ENCODE data around the gene CELF6.
A peak's percentile ranks its signal among the peaks of the same experiment; 100 is the strongest.

The CELF6 gene

GRCh38 chr15:72319360-72319984 lies 485 bp downstream of the CELF6 start:
- no peak for TF ChIP-seq CTCF (IDR thresholded peaks at IDR 0.05; ENCODE audit: insufficient read depth, low read depth, low read length, missing control alignments)
- H3K4me3 ChIP-seq (ENCODE audit: low read length) = no peak overlapping the region
- peak; percentile 65 for DNase-seq (ENCODE audit: low read depth)

GRCh38 chr15:72318408-72318942 lies 1.5 kb downstream of the CELF6 start:
- DNase-seq (ENCODE audit: low read depth) = peak; percentile 15
- H3K4me3 ChIP-seq (ENCODE audit: low read length) = no peak overlapping the region
- no peak for TF ChIP-seq CTCF (IDR thresholded peaks at IDR 0.05; ENCODE audit: insufficient read depth, low read depth, low read length, missing control alignments)

- no peak overlapping the region for H3K4me3 ChIP-seq (ENCODE audit: low read length)
- TF ChIP-seq CTCF (IDR thresholded peaks at IDR 0.05; ENCODE audit: insufficient read depth, low read depth, low read length, missing control alignments) = no peak
- DNase-seq (ENCODE audit: low read depth) = no peak
Observed at GRCh38 chr15:72315706-72316370, 4.1 kb downstream of the CELF6 start.

GRCh38 chr15:72313881-72314280 lies 6.1 kb downstream of the CELF6 start:
- no peak for DNase-seq (ENCODE audit: low read depth)
- no peak for TF ChIP-seq CTCF (IDR thresholded peaks at IDR 0.05; ENCODE audit: insufficient read depth, low read depth, low read length, missing control alignments)
- no peak overlapping the region for H3K4me3 ChIP-seq (ENCODE audit: low read length)

GRCh38 chr15:72313448-72313840 lies 6.5 kb downstream of the CELF6 start:
- H3K4me3 ChIP-seq (ENCODE audit: low read length) = no peak overlapping the region
- no peak for TF ChIP-seq CTCF (IDR thresholded peaks at IDR 0.05; ENCODE audit: insufficient read depth, low read depth, low read length, missing control alignments)
- no peak for DNase-seq (ENCODE audit: low read depth)

GRCh38 chr15:72312605-72313447 lies 7.1 kb downstream of the CELF6 start:
- peak; percentile 67 for DNase-seq (ENCODE audit: low read depth)
- peak; percentile 88 for TF ChIP-seq CTCF (IDR thresholded peaks at IDR 0.05; ENCODE audit: insufficient read depth, low read depth, low read length, missing control alignments)
- H3K4me3 ChIP-seq (ENCODE audit: low read length) = no peak overlapping the region
